Cerebellar nuclear complex (tissue), 1 donor: Measurements from ENCODE around the gene TMEM214.
"Not testable (repeated sequence)": the region's sequence is repeated elsewhere in the genome, so short reads cannot be mapped to it uniquely, and the experiment has no call there.

Experiments
- DNase-seq, 2 experiments: peaks; one replicate each; lab custom pipeline; 2025; lab: John Stamatoyannopoulos, UW

The TMEM214 gene

DNA sequence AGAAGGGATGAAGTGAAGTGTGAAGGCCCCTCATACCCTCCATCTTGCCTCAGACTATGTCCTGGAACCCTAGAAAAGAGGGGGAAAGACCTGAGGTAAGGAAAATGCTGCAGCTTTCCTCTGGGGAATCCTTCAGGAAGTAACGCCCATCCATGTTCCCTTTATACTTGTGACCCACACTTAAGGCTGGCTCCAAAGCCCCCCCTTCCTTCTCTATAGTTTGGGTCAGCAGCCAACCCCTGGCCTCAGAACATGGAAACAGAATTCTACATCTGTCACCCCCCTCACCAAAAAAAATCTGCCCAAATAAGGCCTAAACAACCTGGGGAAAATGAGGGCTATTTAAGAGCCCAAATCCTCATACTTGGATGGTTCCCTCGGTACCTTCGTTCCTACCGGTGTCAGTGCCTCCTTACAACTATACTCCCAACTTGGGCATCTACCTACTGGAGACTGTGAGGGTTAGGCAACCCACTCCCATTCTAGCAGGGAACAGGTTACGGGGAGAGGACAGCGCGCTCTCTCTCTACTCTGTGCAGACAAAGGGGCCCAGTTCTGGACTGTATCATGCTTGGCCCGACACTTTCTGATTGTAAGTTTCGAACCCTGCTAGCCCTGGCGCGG lies 38.0 kb downstream of the TMEM214 start:
- DNase-seq = no peak

DNA sequence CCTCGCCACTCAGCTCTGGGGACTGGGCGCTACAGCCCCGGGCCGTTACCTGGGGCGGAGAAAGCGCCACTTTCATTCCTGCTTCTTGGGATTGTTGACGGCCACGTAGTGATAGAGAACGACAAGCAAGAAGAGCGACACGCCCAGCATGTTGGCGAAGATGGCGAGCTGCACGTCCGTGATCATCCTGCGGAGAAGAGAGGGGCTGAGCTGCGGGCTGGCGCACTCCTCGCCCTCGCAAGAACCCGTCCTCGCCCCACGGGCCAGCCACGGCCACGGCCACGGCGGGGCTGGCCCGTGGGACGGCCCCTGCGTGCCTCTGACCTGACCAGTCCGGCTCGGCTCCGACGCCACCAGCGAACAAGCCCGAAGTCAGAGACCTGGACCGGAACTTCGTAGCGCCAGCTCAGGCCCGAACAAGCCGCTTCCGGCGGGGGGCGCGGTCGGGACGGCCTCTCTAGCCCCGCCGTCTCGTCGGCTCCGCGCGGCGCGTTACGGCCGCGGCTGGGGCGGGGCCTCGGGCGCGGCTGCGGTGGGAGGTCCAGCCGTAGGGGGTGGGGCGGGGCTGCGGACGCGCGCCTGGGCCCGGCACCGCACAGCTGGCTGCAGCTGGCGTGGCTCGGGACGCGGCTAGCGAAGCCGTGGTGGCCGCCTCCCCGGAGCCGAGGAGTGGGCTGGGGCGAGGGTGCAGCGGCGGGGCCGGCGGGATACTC lies 38.7 kb downstream of the TMEM214 start, which contains the start of gene OST4:
Gene OST4, minus strand, starts transcription at position 378 of the 713 bp plus-strand sequence.
- peak; percentile 38 to 47 for DNase-seq

GRCh38 chr2:27071990-27072830 lies 39.4 kb downstream of the TMEM214 start:
- DNase-seq = no peak

DNA sequence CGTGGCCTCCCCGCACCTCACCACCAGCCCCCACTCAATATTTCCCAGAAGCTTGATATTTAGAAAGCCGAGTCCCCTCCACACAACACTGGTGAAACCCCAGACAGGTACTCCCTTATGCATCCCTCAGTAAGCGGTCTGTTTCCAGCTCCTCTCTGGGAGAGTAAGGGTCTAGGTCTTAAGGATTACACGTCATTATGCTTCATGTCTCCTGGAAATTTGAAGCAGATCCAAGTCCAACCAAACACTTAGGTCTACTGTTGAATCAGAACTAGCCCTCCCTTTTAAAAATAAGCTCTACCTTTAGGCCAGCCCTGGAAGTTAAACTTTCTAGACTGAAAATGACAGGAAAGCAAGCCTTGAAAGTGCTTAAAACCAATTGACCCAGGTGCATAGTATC lies 40.2 kb downstream of the TMEM214 start:
- no peak for DNase-seq

GRCh38 chr2:27073782-27074181 lies 41.0 kb downstream of the TMEM214 start:
- no peak for DNase-seq

DNA sequence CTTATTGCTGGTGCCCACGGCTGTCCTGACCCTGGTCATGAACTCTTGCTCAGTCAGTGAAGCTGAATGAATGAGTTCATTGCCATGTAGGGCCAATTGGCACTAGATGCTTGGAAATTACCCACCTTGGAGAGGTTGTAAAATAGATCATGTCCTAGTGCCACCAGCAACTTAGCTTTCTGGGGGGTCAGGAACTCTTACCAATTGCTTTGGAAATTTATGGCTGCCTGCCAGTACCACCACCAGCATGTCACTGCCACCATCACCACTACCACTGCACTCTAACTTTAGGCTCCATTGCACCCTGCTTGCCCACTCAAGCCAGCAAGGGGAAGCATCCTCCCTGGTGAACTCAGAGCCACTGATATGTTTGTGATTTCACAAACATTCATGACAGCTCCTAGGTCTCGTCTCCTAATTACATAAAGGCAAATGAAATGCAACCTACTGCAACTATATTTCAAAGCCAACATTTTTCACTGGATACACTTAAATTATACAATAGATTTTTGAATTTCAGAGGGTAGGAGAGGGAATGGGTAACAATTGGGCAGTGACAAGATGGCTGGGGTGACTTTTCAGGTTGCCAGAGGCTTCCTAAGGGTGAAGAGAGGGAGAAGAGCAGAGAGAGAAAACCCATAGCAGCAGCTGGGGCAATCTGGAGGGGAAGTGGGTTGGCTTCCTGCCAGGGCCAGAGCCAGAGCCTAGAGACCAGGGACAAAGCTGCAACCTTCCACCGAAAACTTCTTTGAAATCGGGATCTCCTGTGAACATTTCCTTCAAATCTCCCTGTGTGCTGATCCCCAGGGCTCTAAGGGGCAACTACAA lies 42.2 kb downstream of the TMEM214 start:
- no peak for DNase-seq

DNA sequence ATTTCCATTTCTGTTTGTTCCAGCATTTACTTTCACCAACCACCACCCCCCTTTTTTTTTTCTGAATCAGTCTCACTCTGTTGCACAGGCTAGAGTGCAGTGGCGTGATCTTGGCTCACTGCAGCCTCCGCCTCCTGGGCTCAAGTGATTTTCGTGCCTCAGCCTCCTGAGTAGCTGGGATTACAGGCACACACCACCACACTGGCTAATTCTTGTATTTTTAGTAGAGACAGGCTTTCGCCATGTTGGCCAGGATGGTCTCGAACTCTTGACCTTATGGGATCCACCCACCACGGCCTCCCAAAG lies 42.8 kb downstream of the TMEM214 start:
- not testable (repeated sequence) for DNase-seq

DNA sequence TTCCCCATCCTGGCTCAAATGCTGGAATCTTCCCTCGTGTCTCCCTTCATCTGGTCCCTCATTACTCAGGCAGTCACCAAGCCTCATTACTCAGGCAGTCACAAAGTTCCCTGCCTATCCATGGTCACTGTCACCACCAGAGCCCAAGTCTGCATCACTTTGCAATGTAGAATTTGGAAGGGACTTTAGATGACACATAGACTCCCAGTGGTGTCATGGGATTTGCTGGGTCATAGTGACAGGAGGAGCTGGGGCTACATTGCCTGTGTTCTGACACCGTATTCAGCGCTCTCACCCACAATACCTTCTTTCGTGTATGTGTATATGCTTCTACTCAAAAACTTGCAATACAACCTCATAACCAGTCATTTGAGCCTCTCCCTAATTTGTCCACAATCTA lies 43.6 kb downstream of the TMEM214 start:
- no peak for DNase-seq

GRCh38 chr2:27077231-27077630 lies 44.5 kb downstream of the TMEM214 start:
- no peak for DNase-seq

DNA sequence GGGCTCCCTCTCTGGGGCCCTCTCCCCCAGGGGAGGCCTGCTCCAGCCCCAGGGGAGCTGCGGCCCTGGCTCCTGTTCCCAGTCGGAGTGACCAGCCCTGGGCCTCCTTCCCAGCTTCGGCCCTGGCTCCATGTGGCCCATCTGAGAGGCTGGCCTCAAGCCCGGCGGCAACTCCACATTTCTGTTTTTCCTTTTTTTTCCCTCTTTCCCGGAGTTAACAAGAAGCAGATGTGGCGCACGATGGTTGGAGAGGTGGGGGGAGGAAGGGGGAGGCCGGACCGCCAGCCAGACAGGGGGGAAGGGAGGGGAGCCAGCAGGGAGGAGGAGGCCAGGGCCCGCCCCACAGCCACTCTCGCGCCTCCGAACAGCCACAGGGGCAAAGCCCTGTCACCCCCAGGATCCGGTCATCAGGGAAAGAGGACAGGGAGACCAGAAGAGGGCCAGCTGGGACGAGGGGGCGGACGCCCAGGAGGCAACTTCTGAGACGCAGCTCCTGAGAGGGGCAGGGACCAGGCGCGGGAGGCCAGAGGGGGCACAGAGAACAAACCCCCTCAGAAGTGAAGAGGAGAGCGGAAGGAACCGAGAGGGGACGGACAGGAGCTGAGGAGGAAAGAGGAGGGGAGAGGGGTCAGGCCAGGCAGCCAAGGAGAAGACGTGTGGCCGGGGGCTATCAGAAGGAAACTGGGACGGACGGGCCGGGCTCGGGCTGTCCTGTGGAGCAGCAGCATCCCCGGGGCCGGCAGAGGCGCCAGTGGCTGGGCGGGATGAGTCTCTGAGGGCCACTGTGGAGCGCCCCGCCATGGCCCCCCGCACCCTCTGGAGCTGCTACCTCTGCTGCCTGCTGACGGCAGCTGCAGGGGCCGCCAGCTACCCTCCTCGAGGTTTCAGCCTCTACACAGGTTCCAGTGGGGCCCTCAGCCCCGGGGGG lies 45.8 kb downstream of the TMEM214 start, which contains the start of gene EMILIN1:
Gene EMILIN1, plus strand, starts transcription at position 349 of the 928 bp plus-strand sequence. Its CDS starts 451 bp downstream, at position 800.
- no peak for DNase-seq

DNA sequence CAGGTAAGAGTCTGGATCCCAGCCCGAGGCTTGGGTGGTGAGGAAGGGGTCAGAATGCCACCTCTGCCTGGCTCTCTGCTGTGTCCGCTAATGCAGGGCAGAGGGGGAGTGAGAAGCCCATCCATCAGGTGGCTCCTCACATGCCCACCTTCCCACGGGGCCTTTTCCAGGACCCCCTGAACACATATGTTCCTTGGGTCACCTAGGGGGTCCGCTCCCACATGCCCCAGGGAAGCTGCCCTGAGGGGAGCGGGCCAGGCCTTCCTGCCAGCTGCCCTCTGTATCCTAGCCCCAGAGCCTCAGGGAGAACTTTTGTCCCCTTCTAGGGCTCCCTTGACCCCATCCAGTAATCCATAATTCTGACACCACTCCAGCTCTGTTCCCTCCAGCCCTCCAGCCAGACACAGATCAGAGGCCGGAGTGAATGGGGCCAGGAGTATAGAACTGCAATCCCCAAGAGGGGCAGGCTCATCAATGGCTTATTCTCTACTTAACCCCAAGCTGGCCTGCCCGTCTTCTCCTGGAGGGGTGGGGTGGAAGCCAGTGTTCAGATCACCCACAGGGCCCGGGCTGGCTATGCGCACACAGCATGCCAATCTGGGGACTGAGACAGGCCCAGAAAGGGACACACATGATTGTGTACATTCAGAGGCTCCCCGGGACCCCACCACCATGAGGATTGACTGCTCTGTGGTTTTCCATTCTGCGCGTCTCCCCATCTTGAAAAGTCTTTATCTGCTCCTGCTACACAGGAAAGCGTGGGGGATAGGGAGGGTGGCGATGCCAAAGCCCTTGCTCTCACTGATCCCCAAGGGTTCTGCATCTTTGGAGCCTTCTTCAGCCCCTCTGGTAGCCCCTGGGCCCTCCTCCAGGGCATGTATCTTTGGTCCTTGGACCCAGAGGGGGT lies 46.7 kb downstream of the TMEM214 start:
- DNase-seq = no peak

DNA sequence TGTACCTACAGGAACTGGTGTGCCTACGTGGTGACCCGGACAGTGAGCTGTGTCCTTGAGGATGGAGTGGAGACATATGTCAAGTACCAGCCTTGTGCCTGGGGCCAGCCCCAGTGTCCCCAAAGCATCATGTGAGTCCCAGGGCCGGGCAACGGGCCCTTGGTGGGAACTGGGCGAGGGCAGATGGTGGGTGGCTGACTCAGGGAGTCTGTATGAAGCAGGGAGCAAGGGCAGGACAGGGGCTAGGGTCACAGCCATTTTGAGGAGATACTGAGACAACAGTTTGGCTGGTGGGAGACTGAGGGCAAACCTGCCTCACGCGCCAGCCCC lies 47.3 kb downstream of the TMEM214 start:
- no peak for DNase-seq

- no peak for DNase-seq
Measured at GRCh38 chr2:27080603-27080936, 47.8 kb downstream of the TMEM214 start.

GRCh38 chr2:27081984-27082772 lies 49.4 kb downstream of the TMEM214 start:
- no peak for DNase-seq

DNA sequence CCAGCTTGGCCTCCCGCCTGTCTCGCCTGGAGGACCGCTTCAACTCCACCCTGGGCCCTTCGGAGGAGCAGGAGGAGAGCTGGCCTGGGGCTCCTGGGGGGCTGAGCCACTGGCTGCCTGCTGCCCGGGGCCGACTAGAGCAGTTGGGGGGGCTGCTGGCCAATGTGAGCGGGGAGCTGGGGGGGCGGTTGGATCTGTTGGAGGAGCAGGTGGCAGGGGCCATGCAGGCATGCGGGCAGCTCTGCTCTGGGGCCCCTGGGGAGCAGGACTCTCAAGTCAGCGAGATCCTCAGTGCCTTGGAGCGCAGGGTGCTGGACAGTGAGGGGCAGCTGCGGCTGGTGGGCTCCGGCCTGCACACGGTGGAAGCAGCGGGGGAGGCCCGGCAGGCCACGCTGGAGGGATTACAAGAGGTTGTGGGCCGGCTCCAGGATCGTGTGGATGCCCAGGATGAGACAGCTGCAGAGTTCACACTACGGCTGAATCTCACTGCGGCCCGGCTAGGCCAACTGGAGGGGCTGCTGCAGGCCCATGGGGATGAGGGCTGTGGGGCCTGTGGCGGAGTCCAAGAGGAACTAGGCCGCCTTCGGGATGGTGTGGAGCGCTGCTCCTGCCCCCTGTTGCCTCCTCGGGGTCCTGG lies 50.1 kb downstream of the TMEM214 start:
- DNase-seq = no peak

- no peak for DNase-seq
Measured at GRCh38 chr2:27083410-27084296, 50.9 kb downstream of the TMEM214 start.

GRCh38 chr2:27084297-27085061 lies 51.7 kb downstream of the TMEM214 start:
- no peak for DNase-seq
